Mesendoderm (in vitro differentiated cells): ENCODE measurements around the gene RIMBP3C. TPM values are rescaled to one million over a fixed set of nuclear protein-coding genes. Genes with fewer than 3 reads are reported as not detected.

Experiments used
- small RNA-seq: library from polyadenylated mRNA; stranded (forward); fragments of <200 nt; extraction: miRNeasy Mini kit (QIAGEN cat#:217004); gene quantifications from one replicate; pipeline ENCODE3, GENCODE V24; 2013; ENCODE audit not compliant: insufficient read depth

The RIMBP3C gene

Small RNAs within 50 kb of the gene (small RNA-seq; reads per million reads assigned to genes)
- gene RF00492 (not detected), gene RN7SKP221 (not detected)
